GM18868 (cell line): ENCODE data around the gene C6orf136.

Source experiments
- ATAC-seq: cut with Tn5 transposase; IDR thresholded peaks from one replicate; pipeline ENCODE4 v1.9.1; 2021; ENCODE audit warnings: mild to moderate bottlenecking, moderate library complexity; ENCODE audit not compliant: unreplicated experiment

The C6orf136 gene

GRCh38 chr6:30615958-30616810 lies 30.7 kb upstream of the C6orf136 start:
- ATAC-seq: no peak

- peak; percentile 74 for ATAC-seq
Observed at GRCh38 chr6:30616811-30617564, 29.9 kb upstream of the C6orf136 start, which contains the start of gene PPP1R10. Gene PPP1R10, minus strand, starts transcription at chr6:30617243. Its CDS starts 7,299 bp downstream, at chr6:30609944.

- peak; percentile 71 for ATAC-seq
Observed at GRCh38 chr6:30617565-30618269, 29.2 kb upstream of the C6orf136 start, which contains the start of gene MRPS18B. Gene MRPS18B, plus strand, starts transcription at chr6:30617840. Its CDS starts 26 bp downstream, at chr6:30617866.

GRCh38 chr6:30618270-30618797 lies 28.6 kb upstream of the C6orf136 start:
- ATAC-seq: no peak

GRCh38 chr6:30619561-30619960 lies 27.4 kb upstream of the C6orf136 start:
- no peak for ATAC-seq

GRCh38 chr6:30625511-30625910 lies 21.4 kb upstream of the C6orf136 start:
- ATAC-seq: no peak

- peak; percentile 76 for ATAC-seq
Observed at GRCh38 chr6:30626484-30627366, 20.2 kb upstream of the C6orf136 start, which contains the start of gene ATAT1. Gene ATAT1, plus strand, starts transcription at chr6:30626874.

GRCh38 chr6:30635834-30636233 lies 11.1 kb upstream of the C6orf136 start:
- no peak for ATAC-seq

- ATAC-seq: no peak
Observed at GRCh38 chr6:30640481-30640880, 6.5 kb upstream of the C6orf136 start.

GRCh38 chr6:30641048-30641447 lies 5.9 kb upstream of the C6orf136 start:
- ATAC-seq: no peak

- ATAC-seq: no peak
Observed at GRCh38 chr6:30643656-30644055, 3.3 kb upstream of the C6orf136 start.

- ATAC-seq: no peak
Observed at GRCh38 chr6:30644769-30645168, 2.2 kb upstream of the C6orf136 start.

- no peak for ATAC-seq
Observed at GRCh38 chr6:30645989-30646388, 944 bp upstream of the C6orf136 start.

- ATAC-seq: peak; percentile 70
Observed at GRCh38 chr6:30647242-30648116, 546 bp downstream of the C6orf136 start.

- no peak for ATAC-seq
Observed at GRCh38 chr6:30651143-30651542, 4.2 kb downstream of the C6orf136 start.

- ATAC-seq: no peak
Observed at GRCh38 chr6:30654798-30655742, 8.1 kb downstream of the C6orf136 start.

- ATAC-seq: no peak
Observed at GRCh38 chr6:30655743-30656094, 8.8 kb downstream of the C6orf136 start.

- no peak for ATAC-seq
Observed at GRCh38 chr6:30656513-30656912, 9.6 kb downstream of the C6orf136 start.
